ENCODE data around the gene DLG2. TPM values are rescaled to one million over a fixed set of nuclear protein-coding genes. Genes with fewer than 3 reads are reported as not detected.

The DLG2 gene
- total RNA-seq, 2 experiments from 2014 or later, result 2.0 to 2.1 TPM

- intact Hi-C loops (cut with DNase I, micrococcal nuclease), result no loop called here
- ATAC-seq (ENCODE audit: poor library complexity) (no peak), DNase-seq (no peak)
- Histone ChIP-seq H3K9me3 (ENCODE audit: control insufficient read depth in 1 of 2, insufficient read depth in 1 of 2, low read length in 2 of 2) (no peaks in the 10 kb centered on the region), H3K4me3 (ENCODE audit: low read length) (no peak overlapping the region), H3K36me3 (ENCODE audit: insufficient read depth, low read length) (no peaks in the 10 kb centered on the region), H3K27me3 (ENCODE audit: control insufficient read depth in 1 of 2, insufficient read depth in 2 of 2, low read length in 2 of 2) (no peaks in the 10 kb centered on the region), H3K4me1 (ENCODE audit: insufficient read depth, low read length) (no peaks in the 10 kb centered on the region), H3K27ac (ENCODE audit: low read depth in 1 of 2, low read length in 2 of 2) (no peak overlapping the region)
- Mint-ChIP-seq H3K4me3 (no peak overlapping the region), H3K27ac (no peak overlapping the region), H3K4me1 (ENCODE audit: low read depth) (no peaks in the 10 kb centered on the region), H3K36me3 (ENCODE audit: low read depth) (no peaks in the 10 kb centered on the region), H3K27me3 (peaks cover 4% of the 10 kb centered on the region), H3K9me3 (no peaks in the 10 kb centered on the region)
- no peak for TF ChIP-seq CTCF (IDR thresholded peaks at IDR 0.05)
- CTCF ChIA-PET, result no interaction called here
- POLR2A ChIA-PET, result no interaction called here
Observed at GRCh38 chr11:83661491-83662350, 1965.4 kb downstream of the DLG2 start.

- DNase-seq, result no peak
- Mint-ChIP-seq H3K27ac (no peak overlapping the region), H3K9me3 (no peaks in the 10 kb centered on the region), H3K4me3 (no peak overlapping the region), H3K4me1 (ENCODE audit: low read depth) (no peaks in the 10 kb centered on the region), H3K36me3 (ENCODE audit: low read depth) (no peaks in the 10 kb centered on the region), H3K27me3 (no peaks in the 10 kb centered on the region)
- Histone ChIP-seq H3K27me3 (ENCODE audit: control insufficient read depth in 1 of 2, insufficient read depth in 2 of 2, low read length in 2 of 2) (no peaks in the 10 kb centered on the region), H3K9me3 (ENCODE audit: control insufficient read depth in 1 of 2, insufficient read depth in 1 of 2, low read length in 2 of 2) (no peaks in the 10 kb centered on the region), H3K4me3 (ENCODE audit: low read length) (no peak overlapping the region), H3K36me3 (ENCODE audit: insufficient read depth, low read length) (no peaks in the 10 kb centered on the region), H3K27ac (ENCODE audit: low read depth in 1 of 2, low read length in 2 of 2) (no peak overlapping the region), H3K4me1 (ENCODE audit: insufficient read depth, low read length) (no peaks in the 10 kb centered on the region)
- ATAC-seq (ENCODE audit: poor library complexity), result no peak
- POLR2A ChIA-PET, result no interaction called here
- CTCF ChIA-PET, result no interaction called here
- TF ChIP-seq CTCF (IDR thresholded peaks at IDR 0.05), result no peak
- intact Hi-C loops (cut with DNase I, micrococcal nuclease), result no loop called here
Observed at GRCh38 chr11:83659466-83659865, 1967.7 kb downstream of the DLG2 start.

- ChIA-PET CTCF (no interaction called here), POLR2A (no interaction called here)
- H3K36me3 Mint-ChIP-seq (ENCODE audit: low read depth), result no peaks in the 10 kb centered on the region
- no peaks in the 10 kb centered on the region for H3K4me1 ChIP-seq (ENCODE audit: insufficient read depth, low read length)
- no peak overlapping the region for H3K27ac Mint-ChIP-seq
- H3K4me3 ChIP-seq (ENCODE audit: low read length), result no peak overlapping the region
- H3K9me3 ChIP-seq (ENCODE audit: control insufficient read depth in 1 of 2, insufficient read depth in 1 of 2, low read length in 2 of 2), result no peaks in the 10 kb centered on the region
- no peak overlapping the region for H3K27ac ChIP-seq (ENCODE audit: low read depth in 1 of 2, low read length in 2 of 2)
- DNase-seq (no peak), ATAC-seq (ENCODE audit: poor library complexity) (no peak)
- intact Hi-C loops (cut with DNase I, micrococcal nuclease), result no loop called here
- no peaks in the 10 kb centered on the region for H3K27me3 Mint-ChIP-seq
- no peaks in the 10 kb centered on the region for H3K27me3 ChIP-seq (ENCODE audit: control insufficient read depth in 1 of 2, insufficient read depth in 2 of 2, low read length in 2 of 2)
- no peaks in the 10 kb centered on the region for H3K4me1 Mint-ChIP-seq (ENCODE audit: low read depth)
- H3K36me3 ChIP-seq (ENCODE audit: insufficient read depth, low read length), result no peaks in the 10 kb centered on the region
- no peak for TF ChIP-seq CTCF (IDR thresholded peaks at IDR 0.05)
- H3K4me3 Mint-ChIP-seq, result no peak overlapping the region
- H3K9me3 Mint-ChIP-seq, result no peaks in the 10 kb centered on the region
Observed at GRCh38 chr11:83656796-83657330, 1970.3 kb downstream of the DLG2 start.
